Measurements from ENCODE around the gene TUBA8. TPM values are rescaled to one million over a fixed set of nuclear protein-coding genes. Genes with fewer than 3 reads are reported as not detected.
A peak's percentile ranks its signal among the peaks of the same experiment; 100 is the strongest.

TUBA8 gene
- total RNA-seq, 4 donors from 2014 or later: 1.3 to 12.9 (median 7.6) TPM

DNA sequence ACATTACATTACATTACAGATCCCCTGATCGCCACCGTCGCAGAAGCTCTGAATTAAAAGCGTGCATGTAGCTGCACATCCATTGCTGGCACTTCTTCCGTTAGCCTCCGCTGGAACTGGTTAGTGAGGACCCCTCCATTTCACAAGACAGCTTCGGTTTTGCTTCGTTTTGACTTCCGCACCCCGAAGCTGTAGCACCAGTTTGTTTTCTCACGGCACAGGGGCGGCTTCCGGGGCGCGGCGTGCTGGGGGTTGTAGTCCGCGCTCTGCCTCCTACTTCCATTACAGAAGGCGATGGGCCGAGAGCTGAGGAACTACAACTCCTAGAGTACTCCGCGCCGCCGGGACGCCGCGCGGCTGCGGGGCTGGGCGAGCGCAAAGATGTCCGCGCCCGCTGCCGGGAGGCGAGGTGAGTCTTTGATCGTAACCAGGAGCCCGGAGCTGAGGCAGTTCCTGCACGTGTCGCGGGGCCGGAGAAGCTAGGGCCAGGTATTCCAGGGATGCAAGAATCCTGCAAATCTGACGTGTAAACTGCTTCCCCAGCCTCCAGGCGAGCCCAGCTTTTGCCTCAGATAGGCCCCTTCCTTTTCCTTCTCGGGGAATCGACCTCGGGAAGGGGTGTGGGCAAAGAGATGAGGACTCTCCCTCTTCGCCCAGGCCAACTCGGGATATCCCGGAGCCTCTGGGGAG lies 32.8 kb upstream of the TUBA8 start, which contains the start of gene PEX26:
TSS of gene PEX26 (plus strand) at position 352 of the 690 bp plus-strand sequence. CDS start 387 bp downstream, outside the sequence.
- TF ChIP-seq, protein P1, sequence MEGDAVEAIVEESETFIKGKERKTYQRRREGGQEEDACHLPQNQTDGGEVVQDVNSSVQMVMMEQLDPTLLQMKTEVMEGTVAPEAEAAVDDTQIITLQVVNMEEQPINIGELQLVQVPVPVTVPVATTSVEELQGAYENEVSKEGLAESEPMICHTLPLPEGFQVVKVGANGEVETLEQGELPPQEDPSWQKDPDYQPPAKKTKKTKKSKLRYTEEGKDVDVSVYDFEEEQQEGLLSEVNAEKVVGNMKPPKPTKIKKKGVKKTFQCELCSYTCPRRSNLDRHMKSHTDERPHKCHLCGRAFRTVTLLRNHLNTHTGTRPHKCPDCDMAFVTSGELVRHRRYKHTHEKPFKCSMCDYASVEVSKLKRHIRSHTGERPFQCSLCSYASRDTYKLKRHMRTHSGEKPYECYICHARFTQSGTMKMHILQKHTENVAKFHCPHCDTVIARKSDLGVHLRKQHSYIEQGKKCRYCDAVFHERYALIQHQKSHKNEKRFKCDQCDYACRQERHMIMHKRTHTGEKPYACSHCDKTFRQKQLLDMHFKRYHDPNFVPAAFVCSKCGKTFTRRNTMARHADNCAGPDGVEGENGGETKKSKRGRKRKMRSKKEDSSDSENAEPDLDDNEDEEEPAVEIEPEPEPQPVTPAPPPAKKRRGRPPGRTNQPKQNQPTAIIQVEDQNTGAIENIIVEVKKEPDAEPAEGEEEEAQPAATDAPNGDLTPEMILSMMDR (IDR thresholded peaks at IDR 0.05): peak in 1 of 4 experiments; percentile 3
- no peak for TF ChIP-seq EP300 (IDR thresholded peaks at IDR 0.05)
- TF ChIP-seq POLR2AphosphoS5 (IDR thresholded peaks at IDR 0.05): peak; percentile 73
- TF ChIP-seq POLR2A (IDR thresholded peaks at IDR 0.05): peak; percentile 30 to 43
- Histone ChIP-seq H3K27ac (peak within 1 kb of the TSS; percentile 43 to 87 (median 82)), H3K36me3 (peaks cover 0 to 37% of the 10 kb centered on the region in 2 donors), H3K27me3 (no peaks in the 10 kb centered on the region), H3K9me3 (no peaks in the 10 kb centered on the region), H3K4me1 (peaks cover 0 to 55% (median 24%) of the 10 kb centered on the region in 3 donors), H3K4me3 (peak within 1 kb of the TSS; percentile 72 to 96)
- WGBS, 2 donors (ENCODE audit: low coverage in 1 of 2): 0 to 2% methylated on average over 8 to 9 of the region's 50 CpGs
- peak; percentile 97 for ATAC-seq

DNA sequence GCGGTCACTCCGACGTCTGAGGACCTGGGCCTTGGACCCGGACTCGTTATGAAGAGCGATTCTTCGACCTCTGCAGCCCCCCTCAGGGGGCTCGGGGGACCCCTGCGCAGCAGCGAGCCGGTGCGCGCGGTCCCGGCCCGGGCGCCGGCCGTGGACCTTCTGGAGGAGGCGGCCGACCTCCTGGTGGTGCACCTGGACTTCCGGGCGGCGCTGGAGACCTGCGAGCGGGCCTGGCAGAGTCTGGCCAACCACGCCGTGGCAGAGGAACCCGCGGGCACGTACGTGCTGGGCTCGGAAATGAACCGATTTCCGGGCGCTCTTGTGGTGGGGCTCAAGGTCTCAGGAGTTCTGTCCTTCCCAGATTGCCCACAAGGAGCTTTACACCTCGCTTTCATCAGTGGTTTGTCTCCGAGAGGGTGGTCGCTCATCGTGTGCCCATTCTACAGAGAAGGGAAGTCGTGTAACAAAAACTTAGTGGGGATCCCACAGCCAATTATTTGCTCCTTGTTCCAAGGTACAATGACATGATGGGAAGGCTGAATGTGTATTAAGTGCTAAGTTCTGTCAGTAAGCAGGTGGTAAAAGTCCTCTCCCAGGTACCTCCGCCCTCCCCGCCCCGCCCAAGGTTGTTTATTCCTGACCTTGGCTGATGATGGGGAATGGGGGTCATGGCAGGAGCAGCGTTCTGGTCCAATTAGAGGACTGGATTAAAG lies 32.1 kb upstream of the TUBA8 start:
- no CpG with 5 or more reads among the region's 45 CpGs for WGBS, 2 donors (ENCODE audit: low coverage in 1 of 2)
- Histone ChIP-seq H3K27me3 (no peaks in the 10 kb centered on the region), H3K9me3 (no peaks in the 10 kb centered on the region), H3K4me3 (peak overlapping the region; percentile 72 to 96), H3K27ac (peak overlapping the region; percentile 43 to 87 (median 82)), H3K4me1 (peaks cover 0 to 55% (median 24%) of the 10 kb centered on the region in 3 donors), H3K36me3 (peaks cover 3 to 44% of the 10 kb centered on the region in 2 donors)
- TF ChIP-seq, protein P1 (IDR thresholded peaks at IDR 0.05): no peak
- TF ChIP-seq POLR2A (IDR thresholded peaks at IDR 0.05): no peak
- no peak for ATAC-seq

- no peaks in the 10 kb centered on the region for H3K9me3 ChIP-seq
- no peak overlapping the region for H3K4me3 ChIP-seq
- H3K36me3 ChIP-seq: peaks cover 3 to 56% of the 10 kb centered on the region in 2 donors
- 53 to 70% methylated on average over 2 to 4 of the region's 4 CpGs for WGBS, 2 donors (ENCODE audit: low coverage in 1 of 2)
- ATAC-seq: no peak
- TF ChIP-seq, protein P1 (IDR thresholded peaks at IDR 0.05): no peak
- no peak for TF ChIP-seq POLR2A (IDR thresholded peaks at IDR 0.05)
- no peak for TF ChIP-seq EP300 (IDR thresholded peaks at IDR 0.05)
- TF ChIP-seq POLR2AphosphoS5 (IDR thresholded peaks at IDR 0.05): no peak
- peaks cover 0 to 52% (median 24%) of the 10 kb centered on the region in 3 donors for H3K4me1 ChIP-seq
- H3K27me3 ChIP-seq: no peaks in the 10 kb centered on the region
- H3K27ac ChIP-seq: no peak overlapping the region
These were observed 30.8 kb upstream of the TUBA8 start for GRCh38 chr22:18079706-18080233.

GRCh38 chr22:18081416-18081815 lies 29.2 kb upstream of the TUBA8 start:
- Histone ChIP-seq H3K27ac (no peak overlapping the region), H3K27me3 (no peaks in the 10 kb centered on the region), H3K9me3 (no peaks in the 10 kb centered on the region), H3K4me3 (no peak overlapping the region), H3K36me3 (peaks cover 3 to 73% of the 10 kb centered on the region in 2 donors), H3K4me1 (peaks cover 0 to 36% (median 15%) of the 10 kb centered on the region in 3 donors)
- TF ChIP-seq EP300 (IDR thresholded peaks at IDR 0.05) (no peak), POLR2A (IDR thresholded peaks at IDR 0.05) (no peak), POLR2AphosphoS5 (IDR thresholded peaks at IDR 0.05) (no peak)
- TF ChIP-seq, protein P1 (IDR thresholded peaks at IDR 0.05): no peak
- 100% methylated on average over 1 of the region's 5 CpGs; no CpG with 5 or more reads in 1 of the 2 donors for WGBS, 2 donors (ENCODE audit: low coverage in 1 of 2)
- no peak for ATAC-seq

All from gastroesophageal sphincter (tissue), 4 donors.